ENCODE data around the gene FBXW7.

The FBXW7 gene

DNA sequence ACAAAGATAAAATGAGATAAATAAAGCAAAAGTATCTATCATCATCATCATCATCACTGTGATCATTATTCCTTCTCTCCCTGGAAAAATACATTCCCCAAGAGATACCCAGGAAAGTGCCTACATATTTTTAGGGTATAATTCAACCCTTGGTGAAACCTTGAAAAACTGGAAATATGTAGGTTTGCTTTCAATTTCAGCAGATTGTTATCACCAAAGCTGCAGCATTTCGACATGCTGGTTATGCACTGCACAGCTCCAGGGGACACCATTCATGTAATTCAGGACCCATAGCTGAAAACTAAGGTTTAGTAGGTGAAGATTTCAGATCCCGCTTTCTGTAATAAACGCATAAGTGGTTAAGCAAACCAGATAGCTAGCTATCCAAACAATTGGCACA, 28.4 kb upstream of the FBXW7 start (continued):
- TF ChIP-seq CREB5 (CRISPR knock-in tag; IDR thresholded peaks at IDR 0.05; ENCODE audit: low read depth) (no peak), TCF4 (CRISPR knock-in tag; IDR thresholded peaks at IDR 0.05; ENCODE audit: borderline replicate concordance) (no peak), BACH2 (CRISPR knock-in tag; IDR thresholded peaks at IDR 0.05; ENCODE audit: borderline replicate concordance) (no peak)

DNA sequence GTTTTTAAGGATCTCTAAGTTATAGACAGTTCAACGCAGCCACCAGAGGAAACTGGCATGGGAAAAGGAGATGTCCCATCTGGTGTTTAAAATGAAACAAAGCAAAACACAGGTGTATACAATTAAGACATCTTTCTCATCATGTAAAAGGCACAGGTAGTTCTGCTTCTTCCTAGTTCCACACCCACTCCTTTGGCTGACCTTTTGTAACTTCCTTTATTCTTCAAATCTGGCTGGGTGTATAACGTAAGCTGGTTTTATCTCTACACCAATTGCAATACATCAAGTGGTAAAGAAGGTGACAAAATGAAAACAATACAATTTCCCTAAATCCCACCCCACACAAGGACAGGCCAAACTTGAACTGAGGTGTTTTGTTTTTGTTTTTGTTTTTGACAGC, 27.3 kb upstream of the FBXW7 start:
- ATAC-seq = no peak
- TF ChIP-seq TOX (CRISPR knock-in tag; IDR thresholded peaks at IDR 0.05; ENCODE audit: borderline replicate concordance) (no peak), CSDC2 (CRISPR knock-in tag; IDR thresholded peaks at IDR 0.05) (no peak), ZNF70 (CRISPR knock-in tag; IDR thresholded peaks at IDR 0.05) (no peak), ISL1 (CRISPR knock-in tag; IDR thresholded peaks at IDR 0.05) (no peak), ESRRG (CRISPR knock-in tag; IDR thresholded peaks at IDR 0.05) (no peak), TCF4 (CRISPR knock-in tag; IDR thresholded peaks at IDR 0.05; ENCODE audit: borderline replicate concordance) (no peak), PATZ1 (CRISPR knock-in tag; IDR thresholded peaks at IDR 0.05; ENCODE audit: borderline replicate concordance) (no peak), ZFP30 (CRISPR knock-in tag; IDR thresholded peaks at IDR 0.05) (no peak), BACH2 (CRISPR knock-in tag; IDR thresholded peaks at IDR 0.05; ENCODE audit: borderline replicate concordance) (no peak), GLIS3 (CRISPR knock-in tag; IDR thresholded peaks at IDR 0.05) (no peak), ZFP3 (CRISPR knock-in tag; IDR thresholded peaks at IDR 0.05) (no peak), ARNTL (CRISPR knock-in tag; IDR thresholded peaks at IDR 0.05; ENCODE audit: borderline replicate concordance, low read depth) (no peak), PPARA (CRISPR knock-in tag; IDR thresholded peaks at IDR 0.05; ENCODE audit: borderline replicate concordance) (no peak)
- TF ChIP-seq, protein P1, sequence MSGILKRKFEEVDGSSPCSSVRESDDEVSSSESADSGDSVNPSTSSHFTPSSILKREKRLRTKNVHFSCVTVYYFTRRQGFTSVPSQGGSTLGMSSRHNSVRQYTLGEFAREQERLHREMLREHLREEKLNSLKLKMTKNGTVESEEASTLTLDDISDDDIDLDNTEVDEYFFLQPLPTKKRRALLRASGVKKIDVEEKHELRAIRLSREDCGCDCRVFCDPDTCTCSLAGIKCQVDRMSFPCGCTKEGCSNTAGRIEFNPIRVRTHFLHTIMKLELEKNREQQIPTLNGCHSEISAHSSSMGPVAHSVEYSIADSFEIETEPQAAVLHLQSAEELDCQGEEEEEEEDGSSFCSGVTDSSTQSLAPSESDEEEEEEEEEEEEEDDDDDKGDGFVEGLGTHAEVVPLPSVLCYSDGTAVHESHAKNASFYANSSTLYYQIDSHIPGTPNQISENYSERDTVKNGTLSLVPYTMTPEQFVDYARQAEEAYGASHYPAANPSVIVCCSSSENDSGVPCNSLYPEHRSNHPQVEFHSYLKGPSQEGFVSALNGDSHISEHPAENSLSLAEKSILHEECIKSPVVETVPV (CRISPR knock-in tag; IDR thresholded peaks at IDR 0.05) = no peak
- TF ChIP-seq, protein P2, sequence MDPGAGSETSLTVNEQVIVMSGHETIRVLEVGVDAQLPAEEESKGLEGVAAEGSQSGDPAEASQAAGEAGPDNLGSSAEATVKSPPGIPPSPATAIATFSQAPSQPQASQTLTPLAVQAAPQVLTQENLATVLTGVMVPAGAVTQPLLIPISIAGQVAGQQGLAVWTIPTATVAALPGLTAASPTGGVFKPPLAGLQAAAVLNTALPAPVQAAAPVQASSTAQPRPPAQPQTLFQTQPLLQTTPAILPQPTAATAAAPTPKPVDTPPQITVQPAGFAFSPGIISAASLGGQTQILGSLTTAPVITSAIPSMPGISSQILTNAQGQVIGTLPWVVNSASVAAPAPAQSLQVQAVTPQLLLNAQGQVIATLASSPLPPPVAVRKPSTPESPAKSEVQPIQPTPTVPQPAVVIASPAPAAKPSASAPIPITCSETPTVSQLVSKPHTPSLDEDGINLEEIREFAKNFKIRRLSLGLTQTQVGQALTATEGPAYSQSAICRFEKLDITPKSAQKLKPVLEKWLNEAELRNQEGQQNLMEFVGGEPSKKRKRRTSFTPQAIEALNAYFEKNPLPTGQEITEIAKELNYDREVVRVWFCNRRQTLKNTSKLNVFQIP (CRISPR knock-in tag; IDR thresholded peaks at IDR 0.05; ENCODE audit: borderline replicate concordance, low read depth) = no peak

DNA sequence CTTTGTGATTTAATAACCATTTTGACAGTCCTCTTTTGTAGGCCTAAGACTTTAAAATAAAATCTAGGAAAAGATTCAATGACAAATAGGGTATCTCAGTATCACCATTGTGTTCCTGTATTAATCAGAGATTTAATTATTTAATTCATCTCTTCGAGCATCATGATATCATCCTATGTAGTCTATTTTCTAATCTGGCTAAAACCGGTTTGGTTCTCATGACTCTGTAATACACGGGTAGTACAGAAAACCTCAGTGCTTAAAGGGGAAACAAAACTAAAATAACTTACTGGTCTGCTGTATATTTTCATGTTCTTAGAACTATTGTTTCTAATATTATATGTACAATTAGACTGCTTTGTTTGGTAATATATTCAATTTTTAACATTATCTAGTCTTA, 23.7 kb upstream of the FBXW7 start:
- ATAC-seq = no peak
- TF ChIP-seq ZC3H10 (CRISPR knock-in tag; IDR thresholded peaks at IDR 0.05) (no peak), ZNF565 (CRISPR knock-in tag; conservative IDR thresholded peaks at IDR 0.05; ENCODE audit: low read depth) (no peak), RARB (CRISPR knock-in tag; IDR thresholded peaks at IDR 0.05) (no peak), ISL1 (CRISPR knock-in tag; IDR thresholded peaks at IDR 0.05) (no peak), TCF4 (CRISPR knock-in tag; IDR thresholded peaks at IDR 0.05; ENCODE audit: borderline replicate concordance) (no peak), ZFP3 (CRISPR knock-in tag; IDR thresholded peaks at IDR 0.05) (no peak)
- TF ChIP-seq, protein P1 (CRISPR knock-in tag; IDR thresholded peaks at IDR 0.05) = no peak

DNA sequence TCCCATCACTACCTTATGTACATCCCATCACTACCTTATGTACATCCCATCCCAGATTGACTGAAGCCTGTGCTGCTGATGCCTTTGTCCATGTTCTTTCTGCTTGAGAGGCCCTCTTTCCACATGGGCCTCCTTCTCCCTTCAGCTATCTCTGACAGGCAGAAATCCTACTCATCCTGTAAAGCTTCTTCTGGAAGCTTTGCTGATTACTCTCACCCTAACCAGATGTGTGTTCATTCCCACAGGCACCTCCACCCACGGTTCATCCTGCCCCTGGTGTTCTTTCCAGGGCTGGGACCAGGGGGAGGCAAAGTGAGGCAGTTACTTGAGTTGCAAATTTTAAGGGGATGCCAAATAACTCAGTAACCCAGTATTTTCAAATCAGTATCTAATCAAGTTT, 22.5 kb upstream of the FBXW7 start:
- TF ChIP-seq TCF4 (CRISPR knock-in tag; IDR thresholded peaks at IDR 0.05; ENCODE audit: borderline replicate concordance) = no peak
- no peak for TF ChIP-seq ZNF70 (CRISPR knock-in tag; IDR thresholded peaks at IDR 0.05)

GRCh38 chr4:152556834-152557233, 20.9 kb upstream of the FBXW7 start:
- TF ChIP-seq ZNF70 (CRISPR knock-in tag; IDR thresholded peaks at IDR 0.05) = no peak
- no peak for TF ChIP-seq ZNF8 (CRISPR knock-in tag; IDR thresholded peaks at IDR 0.05)
- no peak for TF ChIP-seq PATZ1 (CRISPR knock-in tag; IDR thresholded peaks at IDR 0.05; ENCODE audit: borderline replicate concordance)
- no peak for TF ChIP-seq ESRRG (CRISPR knock-in tag; IDR thresholded peaks at IDR 0.05)
- TF ChIP-seq SNAI2 (CRISPR knock-in tag; IDR thresholded peaks at IDR 0.05) = no peak
- ATAC-seq = no peak

More for the DNA sequence above, 22.5 kb upstream of the FBXW7 start:
- no peak for ATAC-seq
